Tibial nerve (tissue), 4 donors: ENCODE results near the gene ANKRD11. TPM values are rescaled to one million over a fixed set of nuclear protein-coding genes. Genes with fewer than 3 reads are reported as not detected.

Source experiments
- DNase-seq, 2 donors: peaks; one replicate each; pipeline ENCODE4 v3.0.0-alpha.2; 2019; ENCODE audit warnings: low spot score in 2 of 2
- H3K27ac ChIP-seq, 4 donors: fragments of 200-600 bp; sonication (generic) in 3 of 4; one replicate each; pipeline ENCODE4 v1.5.1; 2017 to 2019; ENCODE audit warnings: mild to moderate bottlenecking in 1 of 4
- H3K27me3 ChIP-seq, 2 donors: fragments of 200-600 bp; sonication (generic) in 1 of 2; one replicate each; pipeline versions ENCODE4 v1.5.1 to v1.6.0; 2017 to 2019
- H3K36me3 ChIP-seq, 3 donors: fragments of 200-600 bp; sonication (generic); one replicate each; pipeline ENCODE4 v1.5.1; 2018 to 2019
- H3K4me1 ChIP-seq, 4 donors: fragments of 200-600 bp; sonication (generic) in 3 of 4; one replicate each; pipeline ENCODE4 v1.5.1; 2017 to 2019
- H3K4me3 ChIP-seq, 4 donors: fragments of 200-600 bp; sonication (generic) in 3 of 4; one replicate each; pipeline ENCODE4 v1.5.1; 2017 to 2019; ENCODE audit warnings: mild to moderate bottlenecking in 1 of 4, moderate library complexity in 1 of 4
- H3K9me3 ChIP-seq, 4 donors: fragments of 200-600 bp; sonication (generic) in 3 of 4; one replicate each; pipeline ENCODE4 v1.5.1; 2017 to 2019
- EP300 ChIP-seq, 2 donors: sonication (generic); formaldehyde crosslinking; IDR thresholded peaks; one replicate each; pipeline ENCODE4 v1.6.1; 2017; ENCODE audit warnings: antibody characterized with exemption in 2 of 2, mild to moderate bottlenecking in 1 of 2
- POLR2A ChIP-seq, 2 donors: fragments of 450-650 bp; IDR thresholded peaks; one replicate each; pipeline ENCODE4 v1.6.1; 2017; ENCODE audit warnings: antibody characterized with exemption in 2 of 2, mild to moderate bottlenecking in 2 of 2, moderate library complexity in 2 of 2
- WGBS, 2 donors: methylation state at CpG; one replicate each; pipeline ENCODE4 v1.1.5; 2018; 5-methylcytosine and 5-hydroxymethylcytosine counted together
- small RNA-seq: library from RNA; depleted of rRNA; stranded (forward); fragments of <200 nt; gene quantifications from one replicate; pipeline ENCODE3, GENCODE V24; 2016
- total RNA-seq, 4 donors: library from RNA; depleted of rRNA; stranded (reverse); fragments of >200 nt; gene quantifications; one replicate each; pipeline ENCODE4 v1.1.0, GENCODE V29; 2016
- TF ChIP-seq, protein P1 (sequence below), 5 experiments: fragments of 200-600 bp in 3 of 5; fragments of 450-650 bp in 2 of 5; sonication (generic) in 3 of 5; IDR thresholded peaks; one replicate each; pipeline ENCODE4 v1.5.1; 2016 to 2019; ENCODE audit warnings: antibody characterized with exemption in 5 of 5, mild to moderate bottlenecking in 3 of 5, moderate library complexity in 2 of 5

The ANKRD11 gene
- total RNA-seq, 4 donors from 2014 or later, result 104 to 177 (median 112) TPM

GRCh38 chr16:89221604-89222003 lies 268.8 kb downstream of the ANKRD11 start:
- TF ChIP-seq POLR2A (IDR thresholded peaks at IDR 0.05) (no peak), EP300 (IDR thresholded peaks at IDR 0.05) (no peak)
- TF ChIP-seq, protein P1, sequence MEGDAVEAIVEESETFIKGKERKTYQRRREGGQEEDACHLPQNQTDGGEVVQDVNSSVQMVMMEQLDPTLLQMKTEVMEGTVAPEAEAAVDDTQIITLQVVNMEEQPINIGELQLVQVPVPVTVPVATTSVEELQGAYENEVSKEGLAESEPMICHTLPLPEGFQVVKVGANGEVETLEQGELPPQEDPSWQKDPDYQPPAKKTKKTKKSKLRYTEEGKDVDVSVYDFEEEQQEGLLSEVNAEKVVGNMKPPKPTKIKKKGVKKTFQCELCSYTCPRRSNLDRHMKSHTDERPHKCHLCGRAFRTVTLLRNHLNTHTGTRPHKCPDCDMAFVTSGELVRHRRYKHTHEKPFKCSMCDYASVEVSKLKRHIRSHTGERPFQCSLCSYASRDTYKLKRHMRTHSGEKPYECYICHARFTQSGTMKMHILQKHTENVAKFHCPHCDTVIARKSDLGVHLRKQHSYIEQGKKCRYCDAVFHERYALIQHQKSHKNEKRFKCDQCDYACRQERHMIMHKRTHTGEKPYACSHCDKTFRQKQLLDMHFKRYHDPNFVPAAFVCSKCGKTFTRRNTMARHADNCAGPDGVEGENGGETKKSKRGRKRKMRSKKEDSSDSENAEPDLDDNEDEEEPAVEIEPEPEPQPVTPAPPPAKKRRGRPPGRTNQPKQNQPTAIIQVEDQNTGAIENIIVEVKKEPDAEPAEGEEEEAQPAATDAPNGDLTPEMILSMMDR (IDR thresholded peaks at IDR 0.05), result no peak
- no peak overlapping the region for H3K4me3 ChIP-seq
- no peak for DNase-seq
- no peak overlapping the region for H3K27ac ChIP-seq
- WGBS, 2 donors, result 86 to 87% methylated on average over 3 of the region's 3 CpGs
- H3K4me1 ChIP-seq, result peaks cover 0 to 22% (median 10%) of the 10 kb centered on the region in 4 donors
- H3K27me3 ChIP-seq, result no peaks in the 10 kb centered on the region
- H3K9me3 ChIP-seq, result no peaks in the 10 kb centered on the region
- peaks cover 0 to 66% (median 14%) of the 10 kb centered on the region in 3 donors for H3K36me3 ChIP-seq

- H3K36me3 ChIP-seq, result peaks cover 0 to 44% (median 11%) of the 10 kb centered on the region in 3 donors
Measured at GRCh38 chr16:89219365-89219764, 271.0 kb downstream of the ANKRD11 start.

More at GRCh38 chr16:89219365-89219764, 271.0 kb downstream of the ANKRD11 start:
- no peaks in the 10 kb centered on the region for H3K9me3 ChIP-seq
- H3K27ac ChIP-seq, result no peak overlapping the region
- 66 to 85% methylated on average over 5 of the region's 5 CpGs for WGBS, 2 donors
- H3K4me1 ChIP-seq, result peaks cover 0 to 39% (median 12%) of the 10 kb centered on the region in 4 donors
- H3K27me3 ChIP-seq, result no peaks in the 10 kb centered on the region
- DNase-seq, result no peak
- TF ChIP-seq POLR2A (IDR thresholded peaks at IDR 0.05) (no peak), EP300 (IDR thresholded peaks at IDR 0.05) (no peak)
- TF ChIP-seq, protein P1 (IDR thresholded peaks at IDR 0.05), result no peak
- no peak overlapping the region for H3K4me3 ChIP-seq

Small RNAs within 50 kb of the gene (small RNA-seq; reads per million reads assigned to genes)
- not detected for gene RNU6-430P

Other genes starting within 250 kb of the ANKRD11 start
- gene SPG7, start 17.8 kb upstream of the ANKRD11 start, total RNA-seq, result 100 to 1,000 TPM; 102 to 178 (median 127) TPM
- gene RPL13, start 70.1 kb upstream of the ANKRD11 start, total RNA-seq, result 1,000 to 10,000 TPM; 5,811 to 9,745 (median 6,935) TPM
- 10 to 100 TPM in 1 of 4 donors, 1 to 10 TPM in 1, under 1 TPM in 1, not detected in 1; 0.90 to 10.0 (median 4.2) TPM for gene CPNE7, start 85.2 kb upstream of the ANKRD11 start, total RNA-seq
- gene DPEP1, start 123.1 kb upstream of the ANKRD11 start, total RNA-seq, result 1 to 10 TPM in 1 of 4 donors, under 1 TPM in 3; 0.39 to 2.5 (median 0.74) TPM
- 100 to 1,000 TPM in 1 of 4 donors, 10 to 100 TPM in 3; 90.0 to 109 (median 92.7) TPM for gene CHMP1A, start 167.1 kb upstream of the ANKRD11 start, total RNA-seq
- gene SPATA33, start 167.3 kb upstream of the ANKRD11 start, total RNA-seq, result 1 to 10 TPM; 4.8 to 9.0 (median 7.2) TPM
- 10 to 100 TPM; 32.6 to 93.6 (median 65.7) TPM for gene CDK10, start 196.1 kb upstream of the ANKRD11 start, total RNA-seq
- gene SPATA2L, start 211.1 kb upstream of the ANKRD11 start, total RNA-seq, result 10 to 100 TPM; 10.7 to 33.6 (median 16.1) TPM
- 10 to 100 TPM in 1 of 4 donors, 1 to 10 TPM in 3; 5.9 to 14.1 (median 7.0) TPM for gene VPS9D1, start 230.3 kb upstream of the ANKRD11 start, total RNA-seq
- gene ZNF276, start 231.0 kb upstream of the ANKRD11 start, total RNA-seq, result 100 to 1,000 TPM in 1 of 4 donors, 10 to 100 TPM in 3; 48.6 to 146 (median 68.8) TPM